T-cell (primary cell): ENCODE results near the gene FCRL5. TPM values are rescaled to one million over a fixed set of nuclear protein-coding genes. Genes with fewer than 3 reads are reported as not detected.

Experiments
- ATAC-seq, 4 experiments: fragments of 200-7000 bp in 3 of 4; fragments of 150-1000 bp in 1 of 4; cut with Tn5 transposase; replicated peaks in 1 of 4; 1 replicate in 3 of 4; 2 replicates in 1 of 4; pipeline ENCODE4 v1.10.0; 2021; ENCODE audit warnings: moderate library complexity in 3 of 4, mild to moderate bottlenecking in 2 of 4, moderate number of reproducible peaks in 1 of 4
- CTCF ChIA-PET, 2 donors: fragments of 300-600 bp; sonication (Branson Sonifier 250); formaldehyde crosslinking; loops; one replicate each; lab custom pipeline; 2022; ENCODE audit warnings: antibody characterized with exemption in 2 of 2; lab: Charles Lee
- POLR2A ChIA-PET, 2 donors: fragments of 300-600 bp; sonication (Branson Sonifier 250); formaldehyde crosslinking; loops; one replicate each; lab custom pipeline; 2022; ENCODE audit warnings: antibody characterized with exemption in 2 of 2; lab: Charles Lee
- DNase-seq, 35 experiments: peaks; one replicate each; pipeline versions ENCODE4 v3.0.0 to v3.0.0-alpha.2; 2013 to 2023
- H3K27ac ChIP-seq: one replicate; pipeline ENCODE4 v1.5.1; 2013; ENCODE audit warnings: low read length
- H3K27me3 ChIP-seq, 2 experiments: replicated peaks in 1 of 2; 1 replicate in 1 of 2; 2 replicates in 1 of 2; pipeline versions ENCODE4 v1.6.1 to v1.7.0; 2013; ENCODE audit warnings: low read length in 1 of 2, mixed read lengths in 1 of 2; ENCODE audit not compliant: control insufficient read depth in 2 of 2, insufficient read depth in 2 of 2; ENCODE audit errors: extremely low read depth in 1 of 2
- H3K36me3 ChIP-seq, 2 donors: 1 replicate in 1 of 2; 2 replicates in 1 of 2; pipeline versions ENCODE4 v1.6.1 to v1.7.0; 2013; ENCODE audit warnings: low read length in 1 of 2; ENCODE audit not compliant: control insufficient read depth in 2 of 2, insufficient read depth in 1 of 2; ENCODE audit errors: extremely low read depth in 1 of 2
- H3K4me1 ChIP-seq, 2 experiments: 1 replicate in 1 of 2; 2 replicates in 1 of 2; pipeline versions ENCODE4 v1.6.1 to v1.7.0; 2013; ENCODE audit warnings: low read length in 2 of 2, mixed read lengths in 1 of 2; ENCODE audit not compliant: insufficient read depth in 2 of 2, control insufficient read depth in 1 of 2; ENCODE audit errors: extremely low read depth in 1 of 2
- H3K4me3 ChIP-seq, 2 donors: 1 replicate in 1 of 2; 2 replicates in 1 of 2; pipeline versions ENCODE4 v1.5.1 to v1.7.0; 2013; ENCODE audit warnings: mild to moderate bottlenecking in 2 of 2, low read length in 1 of 2, moderate library complexity in 1 of 2; ENCODE audit not compliant: control insufficient read depth in 1 of 2; ENCODE audit errors: extremely low read depth in 1 of 2
- H3K9me3 ChIP-seq: 2 replicates; pipeline ENCODE4 v1.7.0; 2013
- H3K27ac Mint-ChIP-seq, 2 donors: one replicate each; pipeline ENCODE4 v1.8.0; 2020 to 2021; ENCODE audit warnings: mild to moderate bottlenecking in 2 of 2, mixed read lengths in 2 of 2
- H3K27me3 Mint-ChIP-seq, 2 donors: one replicate each; pipeline ENCODE4 v1.8.0; 2021 to 2022; ENCODE audit warnings: mixed read lengths in 2 of 2
- H3K36me3 Mint-ChIP-seq: one replicate; pipeline ENCODE4 v1.8.0; 2021; ENCODE audit warnings: mixed read lengths
- H3K4me1 Mint-ChIP-seq, 3 donors: one replicate each; pipeline ENCODE4 v1.8.0; 2020 to 2022; ENCODE audit warnings: mixed read lengths in 3 of 3, mild to moderate bottlenecking in 1 of 3
- H3K4me3 Mint-ChIP-seq, 3 donors: one replicate each; pipeline ENCODE4 v1.8.0; 2020 to 2022; ENCODE audit warnings: mild to moderate bottlenecking in 3 of 3, mixed read lengths in 3 of 3, moderate library complexity in 3 of 3
- H3K9me3 Mint-ChIP-seq, 3 donors: one replicate each; pipeline ENCODE4 v1.8.0; 2020 to 2022; ENCODE audit warnings: mixed read lengths in 3 of 3
- WGBS: methylation state at CpG from one replicate; pipeline ENCODE4 v1.1.5; 2013; ENCODE audit warnings: missing lambda C conversion rate; ENCODE audit not compliant: insufficient coverage; 5-methylcytosine and 5-hydroxymethylcytosine counted together
- total RNA-seq, 35 experiments: library from RNA in 6 of 35; stranded (reverse) in 6 of 35; fragments of 120-200 nt in 1 of 35; gene quantifications; one replicate each; pipeline versions ENCODE4 v1.2.1 to v1.2.4 and lab custom pipeline; 2013 to 2026

FCRL5 gene
- total RNA-seq, 5 donors from 2014 or later (not counting 1 experiment from before 2014, with no cell fraction given): 0.28 to 1.6 (median 0.76) TPM

DNA sequence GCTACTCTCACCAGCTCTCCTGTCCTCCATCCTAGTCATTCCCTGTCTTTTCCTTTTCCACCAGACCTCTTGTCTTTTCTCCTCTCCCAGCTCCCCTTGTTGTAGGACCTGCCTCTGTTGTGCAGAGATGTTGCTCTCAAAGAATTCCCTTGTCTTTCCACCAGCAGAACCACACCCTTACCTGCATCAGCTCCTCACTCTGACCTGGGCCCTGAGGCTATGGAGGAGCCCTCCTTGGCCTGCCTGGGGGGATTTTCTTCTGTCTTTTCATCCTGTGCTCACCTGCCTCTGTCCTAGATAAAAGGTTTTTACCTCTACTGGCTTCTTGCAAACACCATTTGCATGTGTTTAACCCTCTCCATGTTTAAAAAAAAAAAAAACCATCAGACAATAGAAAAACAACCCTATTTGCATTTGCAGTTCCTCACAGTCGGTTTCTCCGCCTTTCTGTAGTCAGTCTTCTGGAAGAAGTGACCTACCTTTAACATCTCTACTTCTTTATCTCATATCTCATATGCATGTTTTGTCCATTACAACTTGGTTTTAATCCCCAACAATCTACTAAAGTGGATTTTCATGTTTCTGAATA lies 12.1 kb downstream of the FCRL5 start:
- no peak overlapping the region for H3K27ac ChIP-seq
- no peak overlapping the region for H3K4me3 ChIP-seq
- Mint-ChIP-seq H3K4me3 (no peak overlapping the region), H3K36me3 (no peaks in the 10 kb centered on the region), H3K9me3 (no peaks in the 10 kb centered on the region), H3K27ac (no peak overlapping the region), H3K4me1 (no peaks in the 10 kb centered on the region), H3K27me3 (peaks cover 29 to 53% of the 10 kb centered on the region in 2 donors)
- no peaks in the 10 kb centered on the region for H3K4me1 ChIP-seq
- ATAC-seq (no peak), DNase-seq (no peak)
- H3K36me3 ChIP-seq: no peaks in the 10 kb centered on the region
- POLR2A ChIA-PET: no interaction called here
- no peaks in the 10 kb centered on the region for H3K9me3 ChIP-seq
- no CpG with 5 or more reads among the region's 2 CpGs for WGBS
- H3K27me3 ChIP-seq: no peaks in the 10 kb centered on the region
- CTCF ChIA-PET: no interaction called here

DNA sequence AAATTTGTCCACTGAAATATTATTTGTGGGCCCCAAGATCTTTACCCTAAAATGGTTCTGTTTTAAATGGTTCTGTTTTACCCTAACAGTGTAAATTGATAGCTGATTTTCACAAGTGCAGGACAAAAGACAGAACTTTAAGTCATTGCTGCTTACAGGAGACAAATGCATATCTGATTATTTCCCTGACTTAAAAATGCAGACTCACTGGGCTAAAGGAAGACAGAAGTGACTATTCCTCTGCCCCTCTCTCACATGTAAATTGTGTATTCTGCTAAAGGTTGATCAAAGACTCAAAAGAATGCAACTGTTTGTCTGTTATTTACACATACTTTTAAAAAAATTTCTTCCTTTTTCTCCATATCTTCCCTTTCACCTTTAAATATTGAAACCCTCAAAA lies 12.7 kb downstream of the FCRL5 start:
- H3K9me3 Mint-ChIP-seq: no peaks in the 10 kb centered on the region
- H3K36me3 ChIP-seq: no peaks in the 10 kb centered on the region
- DNase-seq (no peak), ATAC-seq (no peak)
- H3K9me3 ChIP-seq: no peaks in the 10 kb centered on the region
- no peaks in the 10 kb centered on the region for H3K4me1 ChIP-seq
- H3K4me1 Mint-ChIP-seq: no peaks in the 10 kb centered on the region
- POLR2A ChIA-PET: no interaction called here
- no peak overlapping the region for H3K27ac ChIP-seq
- no peak overlapping the region for H3K4me3 Mint-ChIP-seq
- H3K27me3 Mint-ChIP-seq: peaks cover 32 to 53% of the 10 kb centered on the region in 2 donors
- CTCF ChIA-PET: no interaction called here
- H3K4me3 ChIP-seq: no peak overlapping the region
- H3K27ac Mint-ChIP-seq: no peak overlapping the region
- no peaks in the 10 kb centered on the region for H3K36me3 Mint-ChIP-seq
- H3K27me3 ChIP-seq: no peaks in the 10 kb centered on the region

DNA sequence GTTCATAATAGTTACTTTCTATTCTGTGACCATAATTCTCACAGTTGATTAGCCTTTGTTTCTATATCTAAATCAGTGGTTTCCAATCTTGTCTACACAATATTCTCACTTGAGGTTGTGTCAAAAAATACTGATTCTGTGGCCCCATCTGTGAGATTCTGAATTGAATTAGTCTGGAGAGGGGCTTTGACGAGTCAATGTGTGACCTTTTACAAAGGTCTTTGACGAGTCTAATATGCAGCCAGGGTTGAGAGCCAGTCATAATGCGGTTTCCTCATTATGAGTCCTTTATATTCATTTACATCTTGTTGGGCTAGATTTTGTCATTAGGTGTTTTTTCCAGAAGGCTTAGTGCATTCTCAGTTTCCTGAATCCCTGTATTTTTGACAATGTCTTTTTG lies 19.7 kb downstream of the FCRL5 start:
- Mint-ChIP-seq H3K4me3 (no peak overlapping the region), H3K4me1 (no peaks in the 10 kb centered on the region), H3K9me3 (no peaks in the 10 kb centered on the region), H3K36me3 (no peaks in the 10 kb centered on the region), H3K27ac (no peak overlapping the region), H3K27me3 (peaks cover 13 to 24% of the 10 kb centered on the region in 2 donors)
- POLR2A ChIA-PET: no interaction called here
- CTCF ChIA-PET: interaction anchor here in 1 of 2 donors (1.5 kb wide), 1 partner anchor 48 kb away, joined by 3 read pairs; no protein-coding TSS in a partner anchor
- WGBS: 20% methylated on average over 1 of the region's 3 CpGs
- no peak overlapping the region for H3K4me3 ChIP-seq
- ATAC-seq (no peak), DNase-seq (no peak)
- no peaks in the 10 kb centered on the region for H3K36me3 ChIP-seq
- no peak overlapping the region for H3K27ac ChIP-seq
- peaks cover 0 to 4% of the 10 kb centered on the region in 2 experiments for H3K27me3 ChIP-seq
- no peaks in the 10 kb centered on the region for H3K4me1 ChIP-seq
- no peaks in the 10 kb centered on the region for H3K9me3 ChIP-seq

DNA sequence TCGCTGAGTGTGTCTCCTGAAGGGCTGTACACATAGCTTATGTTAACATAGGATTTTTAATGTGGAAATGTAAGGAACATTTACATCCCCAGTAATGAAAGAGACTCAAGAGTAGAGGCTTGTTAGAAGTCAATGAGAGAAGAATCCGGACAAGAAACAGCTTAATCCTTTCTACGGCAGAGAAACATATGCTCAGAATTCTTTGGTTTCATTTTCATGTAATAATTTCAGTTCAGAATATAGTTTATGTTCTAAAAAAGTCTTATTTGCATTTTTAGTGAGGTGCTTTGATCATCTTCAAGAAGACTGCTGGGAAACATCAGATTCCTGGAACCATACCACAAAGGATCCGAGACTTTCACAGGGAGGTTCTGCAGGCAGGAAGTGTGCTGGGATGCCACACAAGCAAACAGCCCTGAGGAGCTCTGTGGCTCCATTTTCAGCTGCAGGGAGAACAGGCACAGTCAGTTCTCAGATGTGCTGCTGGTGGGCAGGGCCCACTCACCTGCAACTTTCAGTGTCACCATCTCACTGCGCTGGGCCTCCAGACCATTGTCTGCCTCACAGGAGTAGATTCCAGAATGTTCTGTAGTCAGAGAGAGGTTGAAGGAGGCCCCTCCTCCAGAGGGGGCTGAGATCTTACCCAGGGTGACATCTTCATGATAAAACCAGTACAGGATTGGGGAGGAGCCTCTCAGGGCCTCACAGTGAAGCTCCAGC lies 28.4 kb downstream of the FCRL5 start:
- no peaks in the 10 kb centered on the region for H3K36me3 ChIP-seq
- 33% methylated on average over 1 of the region's 5 CpGs for WGBS
- H3K4me3 ChIP-seq: no peak overlapping the region
- Mint-ChIP-seq H3K9me3 (no peaks in the 10 kb centered on the region), H3K36me3 (no peaks in the 10 kb centered on the region), H3K4me3 (peak overlapping the region; percentile 11 to 23 (median 12)), H3K27me3 (peaks cover 4 to 6% of the 10 kb centered on the region in 2 donors), H3K27ac (no peak overlapping the region), H3K4me1 (peaks cover 0 to 8% (median 8%) of the 10 kb centered on the region in 3 donors)
- CTCF ChIA-PET: no interaction called here
- H3K9me3 ChIP-seq: no peaks in the 10 kb centered on the region
- DNase-seq: no peak
- POLR2A ChIA-PET: interaction anchor here in 1 of 2 donors (0.7 kb wide), 1 partner anchor 58 kb away, joined by 3 read pairs; no protein-coding TSS in a partner anchor
- no peak for ATAC-seq
- H3K27ac ChIP-seq: no peak overlapping the region
- no peaks in the 10 kb centered on the region for H3K4me1 ChIP-seq
- peaks cover 0 to 3% of the 10 kb centered on the region in 2 experiments for H3K27me3 ChIP-seq

DNA sequence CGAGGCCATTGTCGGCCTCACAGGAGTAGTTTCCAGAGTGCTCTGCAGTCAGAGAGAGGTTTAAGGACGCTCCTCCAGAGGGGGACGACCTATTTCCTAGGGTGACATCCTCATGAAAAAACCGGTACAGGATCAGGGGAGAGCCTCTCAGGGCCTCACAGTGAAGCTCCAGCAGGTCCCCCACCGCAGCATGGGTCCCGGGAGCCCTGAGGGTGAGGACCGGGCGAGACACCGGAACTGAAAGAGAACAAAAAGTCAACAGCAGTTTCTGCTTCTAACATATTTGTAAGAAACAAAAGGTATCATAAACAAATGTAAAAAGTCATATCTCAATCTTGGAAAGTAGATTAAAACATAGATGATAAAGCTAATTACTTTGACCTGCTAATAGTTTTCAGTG lies 31.3 kb downstream of the FCRL5 start:
- H3K36me3 Mint-ChIP-seq: no peaks in the 10 kb centered on the region
- Histone ChIP-seq H3K27me3 (no peaks in the 10 kb centered on the region), H3K27ac (no peak overlapping the region), H3K9me3 (no peaks in the 10 kb centered on the region), H3K36me3 (no peaks in the 10 kb centered on the region), H3K4me3 (no peak overlapping the region), H3K4me1 (no peaks in the 10 kb centered on the region)
- H3K4me3 Mint-ChIP-seq: no peak overlapping the region
- no peak for ATAC-seq
- no peak overlapping the region for H3K27ac Mint-ChIP-seq
- DNase-seq: no peak
- ChIA-PET CTCF (no interaction called here), POLR2A (no interaction called here)
- no peaks in the 10 kb centered on the region for H3K9me3 Mint-ChIP-seq
- peaks cover 0 to 8% (median 8%) of the 10 kb centered on the region in 3 donors for H3K4me1 Mint-ChIP-seq
- WGBS: 96% methylated on average over 9 of the region's 10 CpGs
- H3K27me3 Mint-ChIP-seq: peaks cover 4 to 6% of the 10 kb centered on the region in 2 donors

DNA sequence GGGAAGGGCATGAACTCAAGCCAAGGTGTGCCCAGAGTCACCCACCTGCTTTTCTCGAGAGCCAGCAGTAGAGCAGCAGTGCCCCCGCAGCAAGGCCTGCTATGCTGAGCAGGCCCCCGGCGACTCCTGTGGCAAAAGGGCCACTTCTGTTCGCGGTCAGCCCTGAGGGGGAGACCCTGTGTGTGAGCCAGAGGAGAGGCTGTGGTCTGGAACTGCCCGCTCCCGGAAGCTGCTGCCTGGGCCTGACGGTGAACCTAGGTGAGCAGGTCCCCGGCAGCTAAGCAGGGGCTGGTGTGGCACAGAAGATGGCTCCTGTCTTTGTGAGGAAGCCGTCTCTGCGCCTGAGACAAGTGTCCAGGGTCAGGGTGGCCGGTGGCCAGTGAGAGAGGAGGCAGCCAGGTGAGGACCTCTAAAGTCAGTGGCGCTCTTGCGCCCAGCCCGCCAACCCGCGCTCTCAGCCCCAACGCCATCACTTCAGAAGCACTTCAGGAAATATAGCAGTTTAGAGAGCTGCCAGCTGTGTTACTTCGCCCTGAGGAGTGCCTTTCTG lies 31.9 kb downstream of the FCRL5 start:
- H3K9me3 ChIP-seq: no peaks in the 10 kb centered on the region
- Mint-ChIP-seq H3K27me3 (peaks cover 4 to 6% of the 10 kb centered on the region in 2 donors), H3K4me1 (peaks cover 0 to 8% (median 8%) of the 10 kb centered on the region in 3 donors), H3K27ac (no peak overlapping the region), H3K36me3 (no peaks in the 10 kb centered on the region), H3K4me3 (no peak overlapping the region), H3K9me3 (no peaks in the 10 kb centered on the region)
- ATAC-seq: no peak
- no peaks in the 10 kb centered on the region for H3K36me3 ChIP-seq
- 93% methylated on average over 20 of the region's 20 CpGs for WGBS
- CTCF ChIA-PET: no interaction called here
- H3K4me3 ChIP-seq: no peak overlapping the region
- H3K27ac ChIP-seq: no peak overlapping the region
- H3K27me3 ChIP-seq: no peaks in the 10 kb centered on the region
- no peak for DNase-seq
- no peaks in the 10 kb centered on the region for H3K4me1 ChIP-seq
- POLR2A ChIA-PET: no interaction called here
